Heart left ventricle (tissue), 16 donors: ENCODE measurements around the gene PRRC2C. TPM values are rescaled to one million over a fixed set of nuclear protein-coding genes. Genes with fewer than 3 reads are reported as not detected.

Source experiments
- ATAC-seq, 4 donors: fragments of 200-7000 bp; cut with Tn5 transposase; one replicate each; pipeline ENCODE4 v1.9.1; 2020 to 2022; ENCODE audit warnings: moderate library complexity in 4 of 4, mild to moderate bottlenecking in 3 of 4, moderate number of reproducible peaks in 1 of 4
- DNase-seq, 5 donors: peaks; one replicate each; pipeline ENCODE4 v3.0.0-alpha.2; 2020
- H3K27ac ChIP-seq, 12 donors: fragments of 200-600 bp; sonication (generic) in 4 of 12; one replicate each; pipeline versions ENCODE4 v1.5.0 to v1.8.0; 2016 to 2022; ENCODE audit warnings: mild to moderate bottlenecking in 2 of 12
- H3K27me3 ChIP-seq, 9 donors: fragments of 200-600 bp; sonication (generic) in 2 of 9; one replicate each; pipeline versions ENCODE4 v1.5.1 to v1.8.0; 2016 to 2022; ENCODE audit warnings: mild to moderate bottlenecking in 3 of 9
- H3K36me3 ChIP-seq, 9 donors: fragments of 200-600 bp; sonication (generic) in 2 of 9; one replicate each; pipeline versions ENCODE4 v1.5.0 to v1.8.0; 2018 to 2022; ENCODE audit warnings: mild to moderate bottlenecking in 2 of 9
- H3K4me1 ChIP-seq, 12 donors: fragments of 200-600 bp; sonication (generic) in 4 of 12; one replicate each; pipeline versions ENCODE4 v1.5.0 to v1.8.0; 2016 to 2022; ENCODE audit warnings: mild to moderate bottlenecking in 3 of 12
- H3K4me3 ChIP-seq, 12 donors: fragments of 200-600 bp; sonication (generic) in 4 of 12; one replicate each; pipeline versions ENCODE4 v1.5.0 to v1.8.0; 2017 to 2022; ENCODE audit warnings: mild to moderate bottlenecking in 9 of 12, moderate library complexity in 4 of 12
- H3K9me3 ChIP-seq, 12 donors: fragments of 200-600 bp; sonication (generic) in 4 of 12; one replicate each; pipeline versions ENCODE4 v1.5.0 to v1.8.0; 2016 to 2022; ENCODE audit warnings: mild to moderate bottlenecking in 1 of 12
- POLR2A ChIP-seq, 2 donors: fragments of 450-650 bp; IDR thresholded peaks; one replicate each; pipeline ENCODE4 v1.6.1; 2017; ENCODE audit warnings: antibody characterized with exemption in 2 of 2, mild to moderate bottlenecking in 2 of 2, moderate library complexity in 2 of 2
- WGBS, 4 donors: extraction: QIAGEN DNeasy Blood & Tissue Kit in 2 of 4; methylation state at CpG; one replicate each; pipeline versions ENCODE4 v1.1.5 to v1.1.7; 2013 to 2018; 5-methylcytosine and 5-hydroxymethylcytosine counted together
- intact Hi-C, 10 donors: fragments of 100-400 bp; cut with DNase I; formaldehyde crosslinking; loops; one replicate each; pipeline versions ENCODE4 v1.11.1 to v1.14.2; 2022
- polyA plus RNA-seq, 2 donors: library from polyadenylated mRNA; stranded (reverse); fragments of 200-250 nt; gene quantifications; one replicate each; pipeline ENCODE4 v1.2.3, GENCODE V29; 2013
- total RNA-seq, 9 donors: library from RNA; depleted of rRNA in 2 of 9; stranded (reverse); fragments of >200 nt in 2 of 9; fragmentation: NEBNext Ultra II Directional in 3 of 9; extraction: Animal tissue kit (Norgen Biotek cat#: 25700) in 3 of 9; gene quantifications; one replicate each; pipeline versions ENCODE4 v1.1.0 to v1.2.4, GENCODE V29; 2016 to 2023
- TF ChIP-seq, protein P1 (sequence below), 12 donors: fragments of 200-600 bp; sonication (generic) in 4 of 12; IDR thresholded peaks; one replicate each; pipeline versions ENCODE4 v1.5.0 to v1.8.0; 2018 to 2022; ENCODE audit warnings: antibody characterized with exemption in 12 of 12, mild to moderate bottlenecking in 5 of 12
- donor health status: ischemic (EF 13 %, LVEDD 7.1; RV severe dilation, severe dysfunction).
- donor health status: healthy with polysubstance abuse.
- donor health status: DM: no; HTN: yes; CAD: no.
- donor health status: DM: no; HTN: no; CAD: no.
- donor health status: ischemic (EF 25% LVEDD 6.9; RV normal size, moderate dysfunction).
- donor health status: ischemic (EF 25% LVEDD 5.7; RV mildly dilated, moderate dysfunction).
- donor health status: healthy.
- donor health status: DM: yes; HTN: yes; CAD: no.
- donor health status: ischemic (EF 35%, LVEDD 5.7; RV mildly dilated, moderate dysfunction).
- donor health status: nonischemic (EF 11% LVEDD 7.7; RV severe dilation, severe dysfunction).
- donor health status: DM: yes; HTN: yes; CAD: no.
- donor health status: PGD.
- donor health status: ischemic (EF 29% LVEDD 5.4; RV normal size, mild dysfunction).
- donor health status: nonischemic (EF 23%, LVEDD 6.1; RV moderate dilation, normal function).

The PRRC2C gene
- total and polyA plus RNA-seq, 11 donors: 21.1 to 107 (median 50.0) TPM

GRCh38 chr1:171507435-171507834 lies 22.1 kb downstream of the PRRC2C start:
- DNase-seq: no peak
- no peak overlapping the region for H3K4me3 ChIP-seq
- ATAC-seq: no peak
- intact Hi-C loops: no loop called here
- peaks cover 0 to 71% (median 35%) of the 10 kb centered on the region in 12 donors for H3K4me1 ChIP-seq
- H3K27ac ChIP-seq: no peak overlapping the region
- H3K27me3 ChIP-seq: no peaks in the 10 kb centered on the region
- TF ChIP-seq, protein P1, sequence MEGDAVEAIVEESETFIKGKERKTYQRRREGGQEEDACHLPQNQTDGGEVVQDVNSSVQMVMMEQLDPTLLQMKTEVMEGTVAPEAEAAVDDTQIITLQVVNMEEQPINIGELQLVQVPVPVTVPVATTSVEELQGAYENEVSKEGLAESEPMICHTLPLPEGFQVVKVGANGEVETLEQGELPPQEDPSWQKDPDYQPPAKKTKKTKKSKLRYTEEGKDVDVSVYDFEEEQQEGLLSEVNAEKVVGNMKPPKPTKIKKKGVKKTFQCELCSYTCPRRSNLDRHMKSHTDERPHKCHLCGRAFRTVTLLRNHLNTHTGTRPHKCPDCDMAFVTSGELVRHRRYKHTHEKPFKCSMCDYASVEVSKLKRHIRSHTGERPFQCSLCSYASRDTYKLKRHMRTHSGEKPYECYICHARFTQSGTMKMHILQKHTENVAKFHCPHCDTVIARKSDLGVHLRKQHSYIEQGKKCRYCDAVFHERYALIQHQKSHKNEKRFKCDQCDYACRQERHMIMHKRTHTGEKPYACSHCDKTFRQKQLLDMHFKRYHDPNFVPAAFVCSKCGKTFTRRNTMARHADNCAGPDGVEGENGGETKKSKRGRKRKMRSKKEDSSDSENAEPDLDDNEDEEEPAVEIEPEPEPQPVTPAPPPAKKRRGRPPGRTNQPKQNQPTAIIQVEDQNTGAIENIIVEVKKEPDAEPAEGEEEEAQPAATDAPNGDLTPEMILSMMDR (IDR thresholded peaks at IDR 0.05): no peak
- TF ChIP-seq POLR2A (IDR thresholded peaks at IDR 0.05): no peak
- WGBS, 4 donors: 96 to 98% (median 96%) methylated on average over 4 of the region's 4 CpGs
- no peaks in the 10 kb centered on the region for H3K9me3 ChIP-seq
- no peaks in the 10 kb centered on the region for H3K36me3 ChIP-seq

DNA sequence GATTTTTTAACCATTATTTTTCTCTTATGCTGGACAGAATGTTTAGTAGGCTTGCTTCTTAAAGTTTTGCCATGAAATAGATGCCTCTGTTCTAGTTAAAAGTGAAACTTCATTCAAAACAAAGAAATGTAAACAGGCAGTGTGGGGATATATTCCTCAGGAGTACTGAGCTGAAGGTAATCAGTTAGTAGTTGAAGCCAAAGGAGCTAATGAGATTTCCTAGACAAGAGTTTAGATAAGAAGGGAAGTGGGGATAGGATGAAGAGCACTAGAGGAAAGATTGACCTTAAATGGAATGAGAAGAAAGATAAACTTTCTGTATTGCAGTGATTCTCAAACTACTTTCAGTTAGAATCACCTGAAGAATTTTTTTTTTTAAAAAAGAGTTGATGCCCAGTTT lies 23.9 kb downstream of the PRRC2C start:
- Histone ChIP-seq H3K27me3 (no peaks in the 10 kb centered on the region), H3K4me1 (peaks cover 0 to 59% (median 27%) of the 10 kb centered on the region in 12 donors), H3K9me3 (no peaks in the 10 kb centered on the region), H3K36me3 (peaks cover 0 to 16% (median 13%) of the 10 kb centered on the region in 9 donors), H3K27ac (no peak overlapping the region), H3K4me3 (no peak overlapping the region)
- intact Hi-C loops: no loop called here
- DNase-seq (no peak), ATAC-seq (no peak)
- TF ChIP-seq, protein P1 (IDR thresholded peaks at IDR 0.05): no peak
- TF ChIP-seq POLR2A (IDR thresholded peaks at IDR 0.05): no peak

DNA sequence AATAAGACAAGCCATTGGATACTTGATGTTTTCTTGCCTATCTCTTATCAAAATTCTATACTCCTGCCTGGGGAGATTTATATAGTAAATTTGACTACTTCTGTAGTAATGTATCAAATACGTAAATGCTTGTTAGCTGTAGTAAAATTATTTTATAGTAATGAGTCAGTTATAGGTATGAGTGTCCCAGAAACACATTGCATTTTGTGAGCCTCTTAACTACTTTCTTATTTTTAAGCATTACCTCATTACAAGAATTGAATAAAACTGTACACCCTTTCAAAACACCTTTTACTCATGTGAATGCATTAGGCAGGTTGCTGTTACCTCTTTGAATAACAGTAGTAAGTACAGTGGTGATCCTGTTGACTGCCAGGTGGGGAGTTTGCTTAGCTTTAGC lies 28.4 kb downstream of the PRRC2C start:
- TF ChIP-seq, protein P1 (IDR thresholded peaks at IDR 0.05): no peak
- no peak for TF ChIP-seq POLR2A (IDR thresholded peaks at IDR 0.05)
- Histone ChIP-seq H3K36me3 (peaks cover 0 to 62% (median 58%) of the 10 kb centered on the region in 9 donors), H3K9me3 (no peaks in the 10 kb centered on the region), H3K27me3 (no peaks in the 10 kb centered on the region), H3K4me3 (no peak overlapping the region), H3K4me1 (peaks cover 0 to 35% (median 6%) of the 10 kb centered on the region in 12 donors), H3K27ac (no peak overlapping the region)
- DNase-seq (no peak), ATAC-seq (no peak)
- 0 to 72% (median 0%) methylated on average over 1 of the region's 1 CpG for WGBS, 4 donors
- intact Hi-C loops: no loop called here

DNA sequence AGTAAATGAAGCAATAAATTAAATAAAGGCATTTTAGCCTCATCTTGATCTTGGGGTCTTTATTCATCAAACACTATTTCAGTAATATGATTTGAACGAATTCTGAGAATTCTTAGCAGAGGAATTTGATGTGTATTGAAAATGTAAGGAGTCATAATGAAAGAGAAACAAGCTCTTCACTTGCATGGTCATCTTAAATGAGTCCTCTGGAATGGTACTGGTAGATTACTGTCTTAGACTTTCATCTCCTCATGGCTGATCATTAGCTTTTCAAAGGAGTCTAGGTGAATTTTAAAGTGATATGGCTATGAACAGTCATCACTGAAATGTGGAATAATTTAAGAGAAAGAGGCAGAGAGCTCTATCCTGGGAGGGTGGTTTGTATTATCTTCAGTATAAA lies 30.0 kb downstream of the PRRC2C start:
- intact Hi-C loops: no loop called here

More for the DNA sequence above, 30.0 kb downstream of the PRRC2C start:
- Histone ChIP-seq H3K9me3 (no peaks in the 10 kb centered on the region), H3K27ac (no peak overlapping the region), H3K27me3 (no peaks in the 10 kb centered on the region), H3K4me1 (peaks cover 0 to 28% (median 1%) of the 10 kb centered on the region in 12 donors), H3K36me3 (peaks cover 0 to 77% (median 74%) of the 10 kb centered on the region in 9 donors), H3K4me3 (no peak overlapping the region)
- WGBS, 4 donors: 85 to 96% (median 95%) methylated on average over 1 of the region's 1 CpG
- no peak for ATAC-seq
- no peak for DNase-seq
- TF ChIP-seq POLR2A (IDR thresholded peaks at IDR 0.05): no peak
- TF ChIP-seq, protein P1 (IDR thresholded peaks at IDR 0.05): no peak
